HepG2 (cell line): ENCODE results near the gene IL18RAP.

Experiments used
- AFF4 ChIP-seq: sonication (generic); formaldehyde crosslinking; IDR thresholded peaks from 2 replicates; pipeline ENCODE4 v1.4.0; 2020; ENCODE audit warnings: missing genetic modification reagents
- CTCF ChIP-seq: sonication (generic); formaldehyde crosslinking; IDR thresholded peaks from 2 replicates; pipeline ENCODE4 v1.5.0; 2020; ENCODE audit warnings: mild to moderate bottlenecking, missing genetic modification reagents, moderate library complexity
- FOSL1 ChIP-seq: sonication (generic); formaldehyde crosslinking; IDR thresholded peaks from 2 replicates; pipeline ENCODE4 v1.9.0; 2021; ENCODE audit warnings: missing genetic modification reagents, borderline replicate concordance
- MAZ ChIP-seq, 2 experiments: sonication (generic) in 1 of 2; formaldehyde crosslinking in 1 of 2; IDR thresholded peaks; 2 replicates each; pipeline versions ENCODE4 v1.5.0 to v1.6.1; 2012 to 2020; ENCODE audit warnings: low read depth in 2 of 2, mild to moderate bottlenecking in 2 of 2, borderline replicate concordance in 1 of 2, improper control_type of control experiment in 1 of 2, low read length in 1 of 2, missing genetic modification reagents in 1 of 2, moderate library complexity in 1 of 2
- RNF2 ChIP-seq: fragments of 450-650 bp; conservative IDR thresholded peaks from 2 replicates; pipeline ENCODE4 v1.6.1; 2016; ENCODE audit warnings: low read depth
- SUZ12 ChIP-seq: fragments of 150-350 bp; IDR thresholded peaks from 2 replicates; pipeline ENCODE4 v1.6.1; 2014; ENCODE audit warnings: low read depth, low read length
- TAF15 ChIP-seq: fragments of 200-400 bp; formaldehyde crosslinking; IDR thresholded peaks from one replicate; pipeline ENCODE4 v1.6.1; 2018; ENCODE audit warnings: mild to moderate bottlenecking, low read depth, low read length; ENCODE audit not compliant: poor library complexity, severe bottlenecking
- ZBTB26 ChIP-seq: IDR thresholded peaks from 2 replicates; pipeline ENCODE4 v1.6.1; 2016; ENCODE audit warnings: missing compliant biosample characterization, missing genetic modification reagents, borderline replicate concordance
- ZFP36L2 ChIP-seq: sonication (generic); formaldehyde crosslinking; IDR thresholded peaks from 2 replicates; pipeline ENCODE4 v1.4.0; 2020; ENCODE audit warnings: missing genetic modification reagents
- ZNF34 ChIP-seq: sonication (generic); formaldehyde crosslinking; IDR thresholded peaks from 2 replicates; pipeline ENCODE4 v1.4.0; 2020; ENCODE audit warnings: mild to moderate bottlenecking, missing genetic modification reagents, borderline replicate concordance

- TF ChIP-seq FOSL1 (CRISPR knock-in tag) (no peak), SUZ12 (no peak), CTCF (no peak), TAF15 (no peak), RNF2 (no peak), ZFP36L2 (no peak), ZNF34 (CRISPR knock-in tag) (no peak), ZBTB26 (CRISPR knock-in tag) (no peak), MAZ (IDR thresholded peaks at IDR 0.05; ENCODE audit: borderline replicate concordance, low read depth, low read length) (no peak), MAZ (CRISPR knock-in tag; IDR thresholded peaks at IDR 0.05; ENCODE audit: low read depth) (no peak), AFF4 (CRISPR knock-in tag) (no peak)
Observed at GRCh38 chr2:102474785-102475184, 51.8 kb downstream of the IL18RAP start.
